Measurements from ENCODE around the gene PTPRS. TPM values are rescaled to one million over a fixed set of nuclear protein-coding genes. Genes with fewer than 3 reads are reported as not detected.

The PTPRS gene
- total RNA-seq, 1 donor from 2014 or later, result 10.3 TPM

- DNase-seq (ENCODE audit: low read depth) (no peak), FAIRE-seq (no peak)
- no peaks in the 10 kb centered on the region for H3K36me3 ChIP-seq (ENCODE audit: control insufficient read depth, insufficient read depth, low read length)
- no peak overlapping the region for H3K4me3 ChIP-seq (ENCODE audit: low read depth, low read length)
- H3K27me3 ChIP-seq (ENCODE audit: control insufficient read depth, insufficient read depth, low read length), result no peaks in the 10 kb centered on the region
- TF ChIP-seq, protein P1, sequence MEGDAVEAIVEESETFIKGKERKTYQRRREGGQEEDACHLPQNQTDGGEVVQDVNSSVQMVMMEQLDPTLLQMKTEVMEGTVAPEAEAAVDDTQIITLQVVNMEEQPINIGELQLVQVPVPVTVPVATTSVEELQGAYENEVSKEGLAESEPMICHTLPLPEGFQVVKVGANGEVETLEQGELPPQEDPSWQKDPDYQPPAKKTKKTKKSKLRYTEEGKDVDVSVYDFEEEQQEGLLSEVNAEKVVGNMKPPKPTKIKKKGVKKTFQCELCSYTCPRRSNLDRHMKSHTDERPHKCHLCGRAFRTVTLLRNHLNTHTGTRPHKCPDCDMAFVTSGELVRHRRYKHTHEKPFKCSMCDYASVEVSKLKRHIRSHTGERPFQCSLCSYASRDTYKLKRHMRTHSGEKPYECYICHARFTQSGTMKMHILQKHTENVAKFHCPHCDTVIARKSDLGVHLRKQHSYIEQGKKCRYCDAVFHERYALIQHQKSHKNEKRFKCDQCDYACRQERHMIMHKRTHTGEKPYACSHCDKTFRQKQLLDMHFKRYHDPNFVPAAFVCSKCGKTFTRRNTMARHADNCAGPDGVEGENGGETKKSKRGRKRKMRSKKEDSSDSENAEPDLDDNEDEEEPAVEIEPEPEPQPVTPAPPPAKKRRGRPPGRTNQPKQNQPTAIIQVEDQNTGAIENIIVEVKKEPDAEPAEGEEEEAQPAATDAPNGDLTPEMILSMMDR (IDR thresholded peaks at IDR 0.05; ENCODE audit: insufficient read depth, low read length, severe bottlenecking), result no peak
These were observed 36.3 kb upstream of the PTPRS start for GRCh38 chr19:5376928-5377327.

DNA sequence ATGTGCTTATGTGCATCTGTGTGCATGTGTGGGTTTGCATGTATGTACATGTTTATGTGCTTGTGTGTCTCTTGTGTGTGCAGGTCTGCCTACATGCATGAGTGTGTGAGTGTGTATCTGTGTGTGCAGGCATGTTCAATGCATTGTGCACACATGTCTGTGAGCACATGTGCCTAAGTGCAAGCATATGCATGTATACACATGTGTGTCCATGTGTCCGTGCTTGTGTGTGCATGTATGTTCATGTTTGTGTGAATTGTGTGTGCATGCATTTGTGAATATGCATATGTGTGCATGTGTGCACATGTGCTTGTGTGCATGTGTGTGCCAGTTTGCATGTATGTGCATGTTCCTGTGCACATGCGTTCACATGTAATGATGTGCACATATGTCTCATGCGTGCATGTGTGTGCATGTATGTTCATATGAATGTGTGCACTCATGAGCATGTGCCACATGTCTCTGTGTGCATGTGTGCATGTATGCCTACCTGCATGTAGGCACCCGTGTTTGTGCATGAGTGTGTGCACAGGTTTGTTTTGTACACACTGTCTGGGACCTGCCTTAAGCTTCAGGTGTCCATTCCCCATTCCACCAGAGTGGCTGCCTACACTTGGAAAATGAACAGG lies 32.1 kb upstream of the PTPRS start:
- TF ChIP-seq, protein P1 (IDR thresholded peaks at IDR 0.05; ENCODE audit: insufficient read depth, low read length, severe bottlenecking), result no peak
- DNase-seq (ENCODE audit: low read depth) (no peak), FAIRE-seq (peak; percentile 90)
- Histone ChIP-seq H3K36me3 (ENCODE audit: control insufficient read depth, insufficient read depth, low read length) (no peaks in the 10 kb centered on the region), H3K27me3 (ENCODE audit: control insufficient read depth, insufficient read depth, low read length) (no peaks in the 10 kb centered on the region), H3K4me3 (ENCODE audit: low read depth, low read length) (no peak overlapping the region)

DNA sequence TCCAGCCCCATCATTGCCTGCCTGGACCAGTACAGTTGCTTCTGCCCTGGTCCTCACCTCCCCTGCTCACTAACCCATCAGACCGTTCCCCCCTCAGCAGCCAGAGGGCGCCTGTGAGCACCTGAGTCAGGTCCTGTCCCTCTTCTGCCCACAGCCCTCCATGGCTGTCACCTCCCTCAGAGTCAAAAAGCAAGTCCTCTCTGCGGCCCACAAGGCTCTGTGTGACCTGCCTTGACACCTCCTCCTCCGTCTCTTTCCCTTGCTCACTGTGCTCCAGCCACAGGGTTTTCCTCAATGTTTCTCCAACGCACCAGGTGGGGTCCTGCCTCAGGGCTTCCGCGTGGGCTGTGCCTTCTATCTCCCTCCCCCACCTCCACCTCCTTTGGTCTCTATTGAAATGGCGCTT lies 29.4 kb upstream of the PTPRS start:
- FAIRE-seq, result no peak
- H3K27me3 ChIP-seq (ENCODE audit: control insufficient read depth, insufficient read depth, low read length), result no peaks in the 10 kb centered on the region

DNA sequence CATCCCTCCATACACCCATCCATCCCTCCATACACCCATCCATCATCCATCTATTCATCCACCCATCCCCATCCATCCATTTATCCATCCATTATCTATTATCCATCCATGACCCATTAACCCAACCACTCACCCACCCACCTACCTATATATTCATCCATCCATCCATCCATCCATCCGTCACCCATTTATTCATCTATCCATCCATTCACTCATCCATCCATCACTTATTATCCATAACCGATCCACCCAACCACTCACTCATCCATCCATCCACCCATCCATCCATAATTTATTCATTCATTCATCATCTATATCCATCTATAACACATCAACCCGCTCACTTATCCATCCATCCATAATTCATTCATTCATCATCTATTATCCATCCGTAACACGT lies 28.7 kb upstream of the PTPRS start:
- no peaks in the 10 kb centered on the region for H3K27me3 ChIP-seq (ENCODE audit: control insufficient read depth, insufficient read depth, low read length)
- TF ChIP-seq, protein P1 (IDR thresholded peaks at IDR 0.05; ENCODE audit: insufficient read depth, low read length, severe bottlenecking), result no peak
- no peak overlapping the region for H3K4me3 ChIP-seq (ENCODE audit: low read depth, low read length)
- H3K36me3 ChIP-seq (ENCODE audit: control insufficient read depth, insufficient read depth, low read length), result no peaks in the 10 kb centered on the region
- no peak for FAIRE-seq
- no peak for DNase-seq (ENCODE audit: low read depth)

More for the DNA sequence above, 29.4 kb upstream of the PTPRS start:
- Histone ChIP-seq H3K36me3 (ENCODE audit: control insufficient read depth, insufficient read depth, low read length) (no peaks in the 10 kb centered on the region), H3K4me3 (ENCODE audit: low read depth, low read length) (no peak overlapping the region)
- TF ChIP-seq, protein P1 (IDR thresholded peaks at IDR 0.05; ENCODE audit: insufficient read depth, low read length, severe bottlenecking), result peak; percentile 72
- peak; percentile 20 for DNase-seq (ENCODE audit: low read depth)

- Histone ChIP-seq H3K4me3 (ENCODE audit: low read depth, low read length) (no peak overlapping the region), H3K36me3 (ENCODE audit: control insufficient read depth, insufficient read depth, low read length) (no peaks in the 10 kb centered on the region), H3K27me3 (ENCODE audit: control insufficient read depth, insufficient read depth, low read length) (no peaks in the 10 kb centered on the region)
- DNase-seq (ENCODE audit: low read depth), result no peak
- FAIRE-seq, result no peak
- TF ChIP-seq, protein P1 (IDR thresholded peaks at IDR 0.05; ENCODE audit: insufficient read depth, low read length, severe bottlenecking), result no peak
These were observed 27.0 kb upstream of the PTPRS start for GRCh38 chr19:5367530-5368133.
